Heart left ventricle (tissue), 13 donors: Measurements from ENCODE around the gene HSPA12A.

Experiments used
- CTCF ChIP-seq, 12 donors: fragments of 200-600 bp; sonication (generic) in 4 of 12; IDR thresholded peaks; one replicate each; pipeline versions ENCODE4 v1.5.0 to v1.8.0; 2018 to 2022; ENCODE audit warnings: antibody characterized with exemption in 12 of 12, mild to moderate bottlenecking in 5 of 12
- POLR2A ChIP-seq, 2 donors: fragments of 450-650 bp; IDR thresholded peaks; one replicate each; pipeline ENCODE4 v1.6.1; 2017; ENCODE audit warnings: antibody characterized with exemption in 2 of 2, mild to moderate bottlenecking in 2 of 2, moderate library complexity in 2 of 2
- donor health status: ischemic (EF 13 %, LVEDD 7.1; RV severe dilation, severe dysfunction).
- donor health status: DM: no; HTN: yes; CAD: no.
- donor health status: DM: no; HTN: no; CAD: no.
- donor health status: ischemic (EF 25% LVEDD 6.9; RV normal size, moderate dysfunction).
- donor health status: ischemic (EF 25% LVEDD 5.7; RV mildly dilated, moderate dysfunction).
- donor health status: ischemic (EF 35%, LVEDD 5.7; RV mildly dilated, moderate dysfunction).
- donor health status: nonischemic (EF 11% LVEDD 7.7; RV severe dilation, severe dysfunction).
- donor health status: DM: yes; HTN: yes; CAD: no.
- donor health status: PGD.
- donor health status: ischemic (EF 29% LVEDD 5.4; RV normal size, mild dysfunction).
- donor health status: nonischemic (EF 23%, LVEDD 6.1; RV moderate dilation, normal function).

GRCh38 chr10:116633216-116633600 lies 109.2 kb downstream of the HSPA12A start:
- TF ChIP-seq CTCF (IDR thresholded peaks at IDR 0.05), result no peak
- TF ChIP-seq POLR2A (IDR thresholded peaks at IDR 0.05), result no peak
